Muscle of arm (tissue), 14 donors: Measurements from ENCODE around the gene C11orf71. TPM values are rescaled to one million over a fixed set of nuclear protein-coding genes. Genes with fewer than 3 reads are reported as not detected.

Source experiments
- DNase-seq: peaks from one replicate; pipeline ENCODE4 v3.0.0-alpha.2; 2013
- long read RNA-seq, 11 donors: transcript quantifications; one replicate each; lab custom pipeline, GENCODE V29; 2026
- polyA plus RNA-seq, 12 donors: library from polyadenylated mRNA; unstranded; fragments of 120-200 nt; gene quantifications; one replicate each; pipeline ENCODE4 v1.2.1, GENCODE V29; 2013; ENCODE audit not compliant: insufficient read length in 12 of 12

The C11orf71 gene
- 10 to 100 TPM in 5 of 12 donors, 1 to 10 TPM in 6, not detected in 1; 8.1 to 14.5 (median 9.4) TPM for polyA plus RNA-seq
- long read RNA-seq, donor 1, transcript C11orf71-202 (1 exons, 1,980 nt): major isoform, 28 of 28 reads
- long read RNA-seq, donor 1, partial matches to known transcripts: 0 of 28 reads
- long read RNA-seq, donor 1, other reads (novel, unspliced or antisense): 0 of 28 reads
- long read RNA-seq, donor 2, transcript C11orf71-202 (1 exons, 1,980 nt): major isoform, 9 of 9 reads
- long read RNA-seq, donor 2, partial matches to known transcripts: 0 of 9 reads
- long read RNA-seq, donor 2, other reads (novel, unspliced or antisense): 0 of 9 reads
- long read RNA-seq, donor 3, partial matches to known transcripts: 0 of 4 reads
- long read RNA-seq, donor 3, other reads (novel, unspliced or antisense): 0 of 4 reads
- long read RNA-seq, donor 4, transcript C11orf71-202 (1 exons, 1,980 nt): major isoform, 5 of 5 reads
- long read RNA-seq, donor 4, partial matches to known transcripts: 0 of 5 reads
- long read RNA-seq, donor 4, other reads (novel, unspliced or antisense): 0 of 5 reads
- long read RNA-seq, donor 5: 0 reads
- long read RNA-seq, donor 6, transcript C11orf71-202 (1 exons, 1,980 nt): major isoform, 7 of 7 reads
- long read RNA-seq, donor 6, partial matches to known transcripts: 0 of 7 reads
- long read RNA-seq, donor 6, other reads (novel, unspliced or antisense): 0 of 7 reads
- long read RNA-seq, donor 7, transcript C11orf71-202 (1 exons, 1,980 nt): major isoform, 13 of 13 reads
- long read RNA-seq, donor 7, partial matches to known transcripts: 0 of 13 reads
- long read RNA-seq, donor 7, other reads (novel, unspliced or antisense): 0 of 13 reads
- long read RNA-seq, donor 8, transcript C11orf71-202 (1 exons, 1,980 nt): major isoform, 17 of 17 reads
- long read RNA-seq, donor 8, partial matches to known transcripts: 0 of 17 reads
- long read RNA-seq, donor 8, other reads (novel, unspliced or antisense): 0 of 17 reads
- long read RNA-seq, donor 9, partial matches to known transcripts: 25 of 89 reads
- long read RNA-seq, donor 9, other reads (novel, unspliced or antisense): 60 of 89 reads
- long read RNA-seq, donor 10, transcript C11orf71-202 (1 exons, 1,980 nt): major isoform, 19 of 19 reads
- long read RNA-seq, donor 10, partial matches to known transcripts: 0 of 19 reads
- long read RNA-seq, donor 10, other reads (novel, unspliced or antisense): 0 of 19 reads
- long read RNA-seq, donor 11, transcript C11orf71-202 (1 exons, 1,980 nt): major isoform, 21 of 21 reads
- long read RNA-seq, donor 11, partial matches to known transcripts: 0 of 21 reads
- long read RNA-seq, donor 11, other reads (novel, unspliced or antisense): 0 of 21 reads

GRCh38 chr11:114400216-114400914 lies at the start of gene C11orf71, which contains the start of gene RBM7:
Gene C11orf71, minus strand, starts transcription at chr11:114400511. Its CDS starts 180 bp downstream, at chr11:114400331.
Gene RBM7, plus strand, starts transcription at chr11:114400666. Its CDS starts 6 bp downstream, at chr11:114400672.
- peak; percentile 98 for DNase-seq

GRCh38 chr11:114449845-114450244 lies 49.5 kb upstream of the C11orf71 start:
- DNase-seq: no peak

- no peak for DNase-seq
Measured at GRCh38 chr11:114448749-114449482, 48.6 kb upstream of the C11orf71 start.

- no peak for DNase-seq
Measured at GRCh38 chr11:114447892-114448291, 47.6 kb upstream of the C11orf71 start.

- no peak for DNase-seq
Measured at GRCh38 chr11:114447444-114447843, 47.1 kb upstream of the C11orf71 start.

GRCh38 chr11:114442536-114442935 lies 42.2 kb upstream of the C11orf71 start:
- DNase-seq: no peak

GRCh38 chr11:114441921-114442320 lies 41.6 kb upstream of the C11orf71 start:
- DNase-seq: no peak

- no peak for DNase-seq
Measured at GRCh38 chr11:114440971-114441763, 40.9 kb upstream of the C11orf71 start.

GRCh38 chr11:114440121-114440860 lies 40.0 kb upstream of the C11orf71 start:
- no peak for DNase-seq

- peak; percentile 94 for DNase-seq
Measured at GRCh38 chr11:114439229-114440120, 39.2 kb upstream of the C11orf71 start, which contains the start of gene REXO2. Gene REXO2, plus strand, starts transcription at chr11:114439467. Its CDS starts 62 bp downstream, at chr11:114439529.

- no peak for DNase-seq
Measured at GRCh38 chr11:114438303-114438702, 38.0 kb upstream of the C11orf71 start.

GRCh38 chr11:114433376-114433775 lies 33.1 kb upstream of the C11orf71 start:
- no peak for DNase-seq

- DNase-seq: no peak
Measured at GRCh38 chr11:114432893-114433292, 32.6 kb upstream of the C11orf71 start.

GRCh38 chr11:114430290-114430689 lies 30.0 kb upstream of the C11orf71 start:
- no peak for DNase-seq

- DNase-seq: no peak
Measured at GRCh38 chr11:114426280-114426679, 26.0 kb upstream of the C11orf71 start.

- DNase-seq: no peak
Measured at GRCh38 chr11:114416441-114416961, 16.2 kb upstream of the C11orf71 start.

- DNase-seq: no peak
Measured at GRCh38 chr11:114413958-114414357, 13.6 kb upstream of the C11orf71 start.
